H1 (cell line): ENCODE measurements around the gene ARHGAP27. TPM values are rescaled to one million over a fixed set of nuclear protein-coding genes. Genes with fewer than 3 reads are reported as not detected.

Source experiments
- CTCF ChIA-PET: fragments of 300-600 bp; sonication (Branson Sonifier 250); formaldehyde crosslinking; loops from one replicate; lab custom pipeline; 2021; ENCODE audit not compliant: partially characterized antibody; lab: Charles Lee
- POLR2A ChIA-PET: fragments of 300-600 bp; sonication (Branson Sonifier 250); formaldehyde crosslinking; loops from one replicate; lab custom pipeline; 2021; ENCODE audit warnings: inconsistent platforms; ENCODE audit not compliant: partially characterized antibody; lab: Charles Lee
- DNase-seq, 2 experiments: peaks; one replicate each; pipeline versions ENCODE4 v3.0.0 to v3.0.0-alpha.2; 2010 to 2022; ENCODE audit warnings: low spot score in 2 of 2, low read depth in 1 of 2, mixed read lengths in 1 of 2
- FAIRE-seq: peaks from 2 replicates; lab custom pipeline; 2011; peaks lifted over from hg19 to GRCh38; lab: Jason Lieb, UNC
- H2AFZ ChIP-seq: 2 replicates; pipeline ENCODE4 v1.8.1; 2012; ENCODE audit warnings: low read length, inconsistent platforms
- H2AK5ac ChIP-seq: 2 replicates; pipeline ENCODE4 v1.6.1; 2013; ENCODE audit warnings: low read depth, low read length
- H2BK120ac ChIP-seq: replicated peaks from 2 replicates; pipeline ENCODE3; 2013; ENCODE audit warnings: low read depth, low read length, inconsistent platforms
- H2BK12ac ChIP-seq: 2 replicates; pipeline ENCODE4 v1.6.1; 2013; ENCODE audit warnings: low read depth, low read length
- H2BK15ac ChIP-seq: 2 replicates; pipeline ENCODE4 v1.6.1; 2013; ENCODE audit warnings: low read length
- H2BK20ac ChIP-seq: 2 replicates; pipeline ENCODE4 v1.6.1; 2013; ENCODE audit warnings: low read length
- H2BK5ac ChIP-seq: 2 replicates; pipeline ENCODE4 v1.6.1; 2013; ENCODE audit warnings: low read depth, low read length
- H3K14ac ChIP-seq: 2 replicates; pipeline ENCODE4 v1.6.1; 2013; ENCODE audit warnings: inconsistent platforms; ENCODE audit not compliant: insufficient read length
- H3K18ac ChIP-seq: 2 replicates; pipeline ENCODE4 v1.6.1; 2013; ENCODE audit warnings: low read length; ENCODE audit errors: extremely low read depth
- H3K23ac ChIP-seq: 2 replicates; pipeline ENCODE4 v1.6.1; 2013; ENCODE audit warnings: inconsistent platforms; ENCODE audit not compliant: insufficient read length
- H3K23me2 ChIP-seq: 2 replicates; pipeline ENCODE4 v1.6.1; 2013; ENCODE audit warnings: low read depth, low read length
- H3K27ac ChIP-seq: 2 replicates; pipeline ENCODE4 v1.6.1; 2011; ENCODE audit warnings: low read depth, low read length, inconsistent platforms
- H3K27me3 ChIP-seq, 4 experiments: replicated peaks in 1 of 4; 1 replicate in 1 of 4; 2 replicates in 3 of 4; pipeline versions ENCODE4 v1.6.1 to v1.8.1; 2011 to 2013; ENCODE audit warnings: low read length in 3 of 4, mild to moderate bottlenecking in 3 of 4, inconsistent platforms in 2 of 4, mixed read lengths in 2 of 4, moderate library complexity in 1 of 4; ENCODE audit not compliant: control insufficient read depth in 3 of 4, insufficient read depth in 3 of 4; ENCODE audit errors: extremely low read depth in 1 of 4
- H3K36me3 ChIP-seq, 4 experiments: 2 replicates each; pipeline versions ENCODE4 v1.6.1 to v1.8.1; 2011 to 2013; ENCODE audit warnings: mild to moderate bottlenecking in 4 of 4, low read length in 3 of 4, moderate library complexity in 2 of 4, control low read depth in 1 of 4, inconsistent platforms in 1 of 4; ENCODE audit not compliant: insufficient read depth in 4 of 4, control insufficient read depth in 2 of 4
- H3K4ac ChIP-seq: replicated peaks from 2 replicates; pipeline ENCODE3; 2013; ENCODE audit warnings: low read length, low read depth, mixed read lengths, inconsistent platforms; ENCODE audit not compliant: insufficient read length
- H3K4me1 ChIP-seq, 4 experiments: replicated peaks in 1 of 4; 1 replicate in 1 of 4; 2 replicates in 3 of 4; pipeline versions ENCODE4 v1.6.1 to v1.8.1; 2011 to 2013; ENCODE audit warnings: low read length in 3 of 4, inconsistent platforms in 2 of 4, mixed read lengths in 1 of 4; ENCODE audit not compliant: insufficient read depth in 4 of 4, control insufficient read depth in 3 of 4
- H3K4me2 ChIP-seq, 2 experiments: 2 replicates each; pipeline versions ENCODE4 v1.6.1 to v1.8.1; 2011 to 2013; ENCODE audit warnings: low read depth in 2 of 2, low read length in 2 of 2, control low read depth in 1 of 2, inconsistent platforms in 1 of 2, mild to moderate bottlenecking in 1 of 2; ENCODE audit not compliant: insufficient read depth in 1 of 2
- H3K4me3 ChIP-seq, 4 experiments: fragments of 200-600, 300-600 bp in 1 of 4; sonication (generic), shearing (Covaris generic), sonication (Bioruptor Twin) in 1 of 4; 2 replicates each; pipeline versions ENCODE4 v1.5.1 to v1.8.1; 2011 to 2016; ENCODE audit warnings: low read length in 4 of 4, low read depth in 3 of 4, control low read depth in 2 of 4, inconsistent platforms in 2 of 4, mild to moderate bottlenecking in 2 of 4, mixed read lengths in 1 of 4, moderate library complexity in 1 of 4; ENCODE audit not compliant: insufficient read depth in 2 of 4; ENCODE audit errors: extremely low read depth in 1 of 4
- H3K56ac ChIP-seq: replicated peaks from 2 replicates; pipeline ENCODE3; 2013; ENCODE audit warnings: low read depth, mild to moderate bottlenecking, mixed read lengths, low read length, inconsistent platforms; ENCODE audit not compliant: insufficient read length
- H3K79me1 ChIP-seq: 2 replicates; pipeline ENCODE4 v1.6.1; 2013; ENCODE audit warnings: low read depth, low read length, control low read depth
- H3K79me2 ChIP-seq, 2 experiments: 2 replicates each; pipeline versions ENCODE4 v1.6.1 to v1.8.1; 2012 to 2013; ENCODE audit warnings: low read length in 2 of 2, mild to moderate bottlenecking in 2 of 2, inconsistent platforms in 1 of 2; ENCODE audit not compliant: insufficient read depth in 2 of 2, control insufficient read depth in 1 of 2
- H3K9ac ChIP-seq, 4 experiments: replicated peaks in 1 of 4; 1 replicate in 1 of 4; 2 replicates in 3 of 4; pipeline versions ENCODE4 v1.6.1 to v1.8.1; 2011 to 2013; ENCODE audit warnings: low read depth in 3 of 4, low read length in 3 of 4, control low read depth in 2 of 4, mild to moderate bottlenecking in 2 of 4, moderate library complexity in 2 of 4, inconsistent platforms in 1 of 4; ENCODE audit errors: extremely low read depth in 1 of 4
- H3K9me3 ChIP-seq, 2 experiments: 2 replicates each; pipeline versions ENCODE4 v1.6.1 to v1.8.1; 2012 to 2013; ENCODE audit warnings: mild to moderate bottlenecking in 2 of 2, moderate library complexity in 2 of 2, control low read depth in 1 of 2, inconsistent platforms in 1 of 2, low read depth in 1 of 2, low read length in 1 of 2, mixed read lengths in 1 of 2; ENCODE audit not compliant: insufficient read depth in 2 of 2
- H4K20me1 ChIP-seq, 2 experiments: replicated peaks in 1 of 2; 2 replicates each; pipeline versions ENCODE3 to v1.8.1; 2011 to 2013; ENCODE audit warnings: inconsistent platforms in 2 of 2, low read length in 2 of 2, mild to moderate bottlenecking in 1 of 2; ENCODE audit not compliant: insufficient read depth in 2 of 2, control insufficient read depth in 1 of 2
- H4K5ac ChIP-seq: 2 replicates; pipeline ENCODE4 v1.6.1; 2013; ENCODE audit warnings: low read length, low read depth, mixed read lengths, inconsistent platforms; ENCODE audit not compliant: insufficient read length
- H4K8ac ChIP-seq: 2 replicates; pipeline ENCODE4 v1.8.0; 2013; ENCODE audit warnings: mild to moderate bottlenecking, moderate library complexity, low read length, inconsistent platforms; ENCODE audit not compliant: insufficient read depth; ENCODE audit errors: extremely low read depth
- H4K91ac ChIP-seq: replicated peaks from 2 replicates; pipeline ENCODE3; 2013; ENCODE audit warnings: low read length, mixed read lengths, inconsistent platforms; ENCODE audit not compliant: insufficient read length
- ASH2L ChIP-seq: fragments of 200-600, 300-600 bp; sonication (generic); IDR thresholded peaks from one replicate; pipeline ENCODE4 v1.7.1; 2017; ENCODE audit warnings: low read length
- CBX5 ChIP-seq: fragments of 300-800, 300-1000 bp; sonication (generic); IDR thresholded peaks from 2 replicates; pipeline ENCODE4 v1.7.1; 2016; ENCODE audit warnings: antibody characterized with exemption, low read length, low read depth
- CBX8 ChIP-seq: fragments of 300-800, 300-1000 bp; sonication (generic); IDR thresholded peaks from 2 replicates; pipeline ENCODE4 v1.7.1; 2016; ENCODE audit warnings: low read depth, low read length, borderline replicate concordance
- HDAC2 ChIP-seq, 2 experiments: fragments of 300-600 bp in 1 of 2; sonication (generic) in 1 of 2; IDR thresholded peaks; 2 replicates each; pipeline ENCODE4 v1.6.1; 2011 to 2012; ENCODE audit warnings: low read depth in 2 of 2, low read length in 2 of 2, mild to moderate bottlenecking in 2 of 2, moderate library complexity in 2 of 2, borderline replicate concordance in 1 of 2, inconsistent platforms in 1 of 2
- JUN ChIP-seq: IDR thresholded peaks from 2 replicates; pipeline ENCODE4 v1.6.1; 2011; ENCODE audit warnings: low read depth, mild to moderate bottlenecking, improper control_type of control experiment, low read length
- KDM4A ChIP-seq: IDR thresholded peaks from one replicate; pipeline ENCODE4 v1.7.1; 2012; ENCODE audit warnings: low read depth, mild to moderate bottlenecking, moderate library complexity, low read length, inconsistent platforms; ENCODE audit not compliant: severe bottlenecking
- NRF1 ChIP-seq: IDR thresholded peaks from 2 replicates; pipeline ENCODE4 v1.6.1; 2011; ENCODE audit warnings: mild to moderate bottlenecking, low read depth, low read length, improper control_type of control experiment
- PHF8 ChIP-seq: fragments of 200-600 bp; sonication (generic); conservative IDR thresholded peaks from 2 replicates; pipeline ENCODE4 v1.7.1; 2012; ENCODE audit warnings: low read depth, mild to moderate bottlenecking, inconsistent platforms, low read length, moderate library complexity
- POLR2A ChIP-seq, 2 experiments: IDR thresholded peaks; 1 replicate in 1 of 2; 2 replicates in 1 of 2; pipeline ENCODE4 v1.6.1; 2011; ENCODE audit warnings: low read depth in 2 of 2, low read length in 2 of 2, mild to moderate bottlenecking in 2 of 2; ENCODE audit errors: control extremely low read depth in 1 of 2
- SAP30 ChIP-seq: fragments of 300-600 bp; sonication (generic); IDR thresholded peaks from 2 replicates; pipeline ENCODE4 v1.7.1; 2012; ENCODE audit warnings: low read length, moderate library complexity, mild to moderate bottlenecking, inconsistent platforms; ENCODE audit not compliant: insufficient read depth, insufficient replicate concordance
- WGBS, 2 experiments: shearing (Covaris generic) in 1 of 2; methylation state at CpG; one replicate each; pipeline versions ENCODE4 v1.1.6 to v1.1.7; 2013 to 2015; ENCODE audit warnings: low lambda C conversion rate in 2 of 2, mixed read lengths in 2 of 2, inconsistent platforms in 1 of 2, low coverage in 1 of 2, missing lambda C conversion rate in 1 of 2; ENCODE audit not compliant: insufficient replicate concordance in 2 of 2, insufficient coverage in 1 of 2, insufficient read length in 1 of 2; ENCODE audit errors: extremely low coverage in 1 of 2, missing lambda C conversion rate in 1 of 2; 5-methylcytosine and 5-hydroxymethylcytosine counted together
- polyA plus RNA-seq, 7 experiments: library from polyadenylated mRNA; depleted of rRNA in 3 of 7; stranded (reverse) in 5 of 7; unstranded in 2 of 7; fragments of >200 nt in 5 of 7; fragments of 200-250 nt in 2 of 7; gene quantifications; 1 replicate in 5 of 7; 2 replicates in 1 of 7; 4 replicates in 1 of 7; pipeline versions ENCODE4 v1.2.1 to v1.2.3, GENCODE V29; 2011 to 2013; ENCODE audit warnings: missing spikeins in 2 of 7, mixed read lengths in 2 of 7
- total RNA-seq: library from RNA; stranded (reverse); fragmentation: NEBNext Ultra II Directional; extraction: Animal tissue kit (Norgen Biotek cat#: 25700); gene quantifications from 2 replicates; pipeline ENCODE4 v1.2.1, GENCODE V29; 2021

ARHGAP27 gene
- total and polyA plus RNA-seq, 2 of the 8 experiments (the other 6 are each of a cell fraction or from before 2014, with no cell fraction given), result 11.6 to 13.1 TPM

- H4K20me1 ChIP-seq, result peaks cover 0 to 2% of the 10 kb centered on the region in 2 experiments
- H3K9ac ChIP-seq, result no peak overlapping the region; a peak in 1 of 7 replicates
- H3K4me2 ChIP-seq, result no peak overlapping the region
- FAIRE-seq (no peak), DNase-seq (no peak)
- ChIA-PET POLR2A (no interaction called here), CTCF (interaction anchor here (0.6 to 1.7 kb wide), 4 partner anchors 10 to 225 kb away, joined by 4 to 7 read pairs (median 5); no protein-coding TSS in a partner anchor)
- H2BK5ac ChIP-seq, result no peak overlapping the region
- H3K4ac ChIP-seq, result no peak overlapping the region
- H2AFZ ChIP-seq, result no peak overlapping the region
- 79% methylated on average over 10 of the region's 10 CpGs; no CpG with 5 or more reads in 1 of the 2 experiments for WGBS, 2 experiments
- H3K23me2 ChIP-seq, result no peaks in the 10 kb centered on the region
- no peak overlapping the region for H3K56ac ChIP-seq
- H2AK5ac ChIP-seq, result no peak overlapping the region
- H2BK120ac ChIP-seq, result no peak overlapping the region
- no peak overlapping the region for H3K14ac ChIP-seq
- no peak overlapping the region for H3K18ac ChIP-seq
- no peaks in the 10 kb centered on the region for H3K79me2 ChIP-seq
- no peaks in the 10 kb centered on the region for H3K27me3 ChIP-seq
- peak overlapping the region; percentile 35; the same call in 1 of the 2 replicates for H2BK12ac ChIP-seq
- H4K5ac ChIP-seq, result no peak overlapping the region
- no peak overlapping the region for H3K4me3 ChIP-seq
- H2BK20ac ChIP-seq, result peak overlapping the region; percentile 61; the same call in 1 of the 2 replicates
- peaks cover 6% of the 10 kb centered on the region; the same call in 1 of the 2 replicates for H3K79me1 ChIP-seq
- H4K91ac ChIP-seq, result no peak overlapping the region
- no peaks in the 10 kb centered on the region for H3K36me3 ChIP-seq
- H3K4me1 ChIP-seq, result peaks cover 0 to 8% (median 6%) of the 10 kb centered on the region in 4 experiments; a peak in 5 of 7 replicates
- H3K27ac ChIP-seq, result no peak overlapping the region
- no peak overlapping the region for H2BK15ac ChIP-seq
- H3K9me3 ChIP-seq, result no peaks in the 10 kb centered on the region
- no peak overlapping the region for H3K23ac ChIP-seq
- H4K8ac ChIP-seq, result no peak overlapping the region; the same call in 1 of the 2 replicates
- TF ChIP-seq POLR2A (IDR thresholded peaks at IDR 0.05; ENCODE audit: control extremely low read depth in 1 of 2, low read depth in 2 of 2, low read length in 2 of 2) (no peak), SAP30 (no peak), NRF1 (no peak), KDM4A (no peak), CBX8 (no peak), PHF8 (no peak), CBX5 (no peak), ASH2L (no peak), JUN (no peak), HDAC2 (IDR thresholded peaks at IDR 0.05; ENCODE audit: borderline replicate concordance in 1 of 2, low read depth in 2 of 2, low read length in 2 of 2) (no peak)
Observed at GRCh38 chr17:45414990-45415881, 17.4 kb downstream of the ARHGAP27 start.
